MCF 10A (cell line): ENCODE results near the gene CTSA. TPM values are rescaled to one million over a fixed set of nuclear protein-coding genes. Genes with fewer than 3 reads are reported as not detected.
A peak's percentile ranks its signal among the peaks of the same experiment; 100 is the strongest.

Experiments used
- BruUV-seq: library from RNA; stranded (reverse); fragments of 400-500 nt; replicated peaks from 2 replicates; lab custom pipeline; 2021; lab: Mats Ljungman, UMichigan
- CTCF ChIA-PET: fragments of 300-600 bp; sonication (Branson Sonifier 250); formaldehyde crosslinking; extraction: SDS; loops from one replicate; lab custom pipeline; 2021; ENCODE audit warnings: antibody characterized with exemption, inconsistent platforms; lab: Yijun Ruan, JAX
- POLR2A ChIA-PET: fragments of 300-600, 350-650 bp; sonication (Branson Sonifier 250); formaldehyde crosslinking; extraction: SDS; loops from one replicate; lab custom pipeline; 2020; ENCODE audit warnings: antibody characterized with exemption, inconsistent platforms; lab: Yijun Ruan, JAX
- DNase-seq: peaks from one replicate; pipeline ENCODE4 v3.0.0-alpha.2; 2018; ENCODE audit not compliant: unreplicated experiment
- H3K27ac Mint-ChIP-seq: one replicate; pipeline ENCODE4 v1.8.0; 2022; ENCODE audit warnings: mild to moderate bottlenecking, low read depth, mixed read lengths; ENCODE audit not compliant: unreplicated experiment
- H3K27me3 Mint-ChIP-seq: one replicate; pipeline ENCODE4 v1.8.0; 2022; ENCODE audit warnings: mixed read lengths; ENCODE audit not compliant: insufficient read depth, unreplicated experiment
- H3K36me3 Mint-ChIP-seq: one replicate; pipeline ENCODE4 v1.8.0; 2022; ENCODE audit warnings: mild to moderate bottlenecking, moderate library complexity, mixed read lengths; ENCODE audit not compliant: insufficient read depth, unreplicated experiment
- H3K4me1 Mint-ChIP-seq: one replicate; pipeline ENCODE4 v1.8.0; 2022; ENCODE audit warnings: mixed read lengths; ENCODE audit not compliant: insufficient read depth, unreplicated experiment
- H3K4me3 Mint-ChIP-seq: one replicate; pipeline ENCODE4 v1.8.0; 2022; ENCODE audit warnings: mild to moderate bottlenecking, moderate library complexity, mixed read lengths; ENCODE audit not compliant: unreplicated experiment
- H3K9me3 Mint-ChIP-seq: one replicate; pipeline ENCODE4 v1.8.0; 2022; ENCODE audit warnings: mixed read lengths; ENCODE audit not compliant: unreplicated experiment
- CTCF ChIP-seq: fragments of 200-600 bp; IDR thresholded peaks from one replicate; pipeline ENCODE4 v1.8.0; 2022; ENCODE audit warnings: antibody characterized with exemption, mild to moderate bottlenecking; ENCODE audit not compliant: unreplicated experiment
- intact Hi-C: fragments of 100-400 bp; cut with micrococcal nuclease; formaldehyde crosslinking; loops from 2 replicates; pipeline ENCODE4 v1.14.1; 2022
- total RNA-seq: library from RNA; stranded (reverse); gene quantifications from 2 replicates; pipeline ENCODE4 v1.2.3, GENCODE V29; 2022

Gene CTSA
- total RNA-seq, 1 experiment from 2014 or later: 25.3 TPM

- no peak for DNase-seq
- Mint-ChIP-seq H3K27ac (no peak overlapping the region), H3K4me1 (peaks cover 11% of the 10 kb centered on the region), H3K36me3 (no peaks in the 10 kb centered on the region), H3K4me3 (no peak overlapping the region), H3K9me3 (no peaks in the 10 kb centered on the region), H3K27me3 (peaks cover 25% of the 10 kb centered on the region)
- ChIA-PET POLR2A (interaction anchor here (0.8 to 3.2 kb wide), 4 partner anchors 13 to 30 kb away, joined by 4 to 20 read pairs (median 4); partner anchors contain the start of genes CTSA, NEURL2 and PCIF1), CTCF (interaction anchor here (0.6 to 2.0 kb wide), 4 partner anchors 9 to 831 kb away, joined by 3 to 7 read pairs (median 3); partner anchors contain the start of gene CTSA)
- no peak for TF ChIP-seq CTCF
- intact Hi-C loops: no loop called here
- BruUV-seq: no TSS peak
Measured at GRCh38 chr20:45921337-45922189, 30.4 kb downstream of the CTSA start.

GRCh38 chr20:45924391-45925261 is 33.5 kb downstream of the CTSA start:
- CTCF ChIA-PET: interaction anchor here (0.6 to 1.4 kb wide), 6 partner anchors 9 to 154 kb away, joined by 3 to 7 read pairs (median 4); no protein-coding TSS in a partner anchor
- no peaks in the 10 kb centered on the region for H3K36me3 Mint-ChIP-seq
- intact Hi-C loops: no loop called here
- DNase-seq: no peak
- no peak overlapping the region for H3K4me3 Mint-ChIP-seq
- H3K27ac Mint-ChIP-seq: peak overlapping the region; percentile 63
- no peak for TF ChIP-seq CTCF
- H3K9me3 Mint-ChIP-seq: no peaks in the 10 kb centered on the region
- POLR2A ChIA-PET: interaction anchor here (0.7 to 3.5 kb wide), 8 partner anchors 10 to 1581 kb away, joined by 3 to 49 read pairs (median 4); partner anchors contain the start of gene PCIF1
- H3K4me1 Mint-ChIP-seq: peaks cover 11% of the 10 kb centered on the region
- BruUV-seq: no TSS peak
- H3K27me3 Mint-ChIP-seq: peaks cover 20% of the 10 kb centered on the region

GRCh38 chr20:45925821-45926506 is 34.8 kb downstream of the CTSA start:
- H3K36me3 Mint-ChIP-seq: no peaks in the 10 kb centered on the region
- POLR2A ChIA-PET: interaction anchor here (0.8 to 3.5 kb wide), 6 partner anchors 9 to 69 kb away, joined by 3 to 49 read pairs (median 4); partner anchors contain the start of gene PCIF1
- peaks cover 14% of the 10 kb centered on the region for H3K27me3 Mint-ChIP-seq
- intact Hi-C loops: no loop called here
- H3K27ac Mint-ChIP-seq: no peak overlapping the region
- H3K4me3 Mint-ChIP-seq: no peak overlapping the region
- CTCF ChIA-PET: interaction anchor here (0.7 to 1.4 kb wide), 4 partner anchors 33 to 127 kb away, joined by 3 to 7 read pairs (median 5); no protein-coding TSS in a partner anchor
- H3K9me3 Mint-ChIP-seq: no peaks in the 10 kb centered on the region
- BruUV-seq: no TSS peak
- peaks cover 5% of the 10 kb centered on the region for H3K4me1 Mint-ChIP-seq
- no peak for TF ChIP-seq CTCF
- DNase-seq: no peak
